HEK293 (cell line): ENCODE data around the gene TGFBRAP1.

Experiments used
- CTCF ChIP-seq: fragments of 450-650 bp; formaldehyde crosslinking; IDR thresholded peaks from 2 replicates; pipeline ENCODE4 v1.5.1; 2016; ENCODE audit warnings: missing biosample characterization, missing genetic modification characterization
- GLIS2 ChIP-seq: fragments of 450-650 bp; formaldehyde crosslinking; IDR thresholded peaks from 2 replicates; pipeline ENCODE4 v1.5.1; 2016; ENCODE audit warnings: missing biosample characterization, missing genetic modification characterization
- HOXA7 ChIP-seq: sonication (generic); formaldehyde crosslinking; IDR thresholded peaks from 2 replicates; pipeline ENCODE4 v1.8.1; 2022; ENCODE audit warnings: missing genetic modification reagents, borderline replicate concordance
- MYNN ChIP-seq: fragments of 450-650 bp; formaldehyde crosslinking; IDR thresholded peaks from 2 replicates; pipeline ENCODE4 v1.5.1; 2016; ENCODE audit warnings: missing biosample characterization, missing genetic modification characterization, borderline replicate concordance
- PBX3 ChIP-seq: sonication (generic); formaldehyde crosslinking; IDR thresholded peaks from 2 replicates; pipeline ENCODE4 v1.8.1; 2022; ENCODE audit warnings: mild to moderate bottlenecking, moderate library complexity, missing genetic modification reagents
- YY1 ChIP-seq: fragments of 450-650 bp; formaldehyde crosslinking; IDR thresholded peaks from 2 replicates; pipeline ENCODE4 v1.5.1; 2018; ENCODE audit warnings: missing biosample characterization, missing genetic modification characterization
- ZFP3 ChIP-seq: fragments of 450-650 bp; formaldehyde crosslinking; IDR thresholded peaks from 2 replicates; pipeline ENCODE4 v1.5.1; 2016; ENCODE audit warnings: low read depth, missing biosample characterization, missing genetic modification characterization
- ZNF274 ChIP-seq, 2 experiments: fragments of 200-500 bp in 1 of 2; fragments of 450-650 bp in 1 of 2; sonication (Bioruptor generic) in 1 of 2; formaldehyde crosslinking in 1 of 2; IDR thresholded peaks; 2 replicates each; pipeline versions ENCODE4 v1.5.1 to v1.6.1; 2014 to 2016; ENCODE audit warnings: borderline replicate concordance in 1 of 2, inconsistent platforms in 1 of 2, low read length in 1 of 2, missing biosample characterization in 1 of 2, missing genetic modification characterization in 1 of 2
- ZNF292 ChIP-seq: fragments of 450-650 bp; formaldehyde crosslinking; IDR thresholded peaks from 2 replicates; pipeline ENCODE4 v1.5.1; 2016; ENCODE audit warnings: low read depth, missing biosample characterization, missing genetic modification characterization, borderline replicate concordance
- ZNF311 ChIP-seq: fragments of 450-650 bp; formaldehyde crosslinking; IDR thresholded peaks from 2 replicates; pipeline ENCODE4 v1.5.1; 2017; ENCODE audit warnings: missing biosample characterization, missing genetic modification characterization, borderline replicate concordance
- ZNF37A ChIP-seq: fragments of 450-650 bp; IDR thresholded peaks from 2 replicates; pipeline ENCODE4 v1.5.1; 2018; ENCODE audit warnings: missing biosample characterization, missing genetic modification characterization
- ZNF629 ChIP-seq: fragments of 450-650 bp; formaldehyde crosslinking; IDR thresholded peaks from 2 replicates; pipeline ENCODE4 v1.5.1; 2017; ENCODE audit warnings: missing biosample characterization, missing genetic modification characterization
- ZNF785 ChIP-seq: fragments of 450-650 bp; formaldehyde crosslinking; IDR thresholded peaks from 2 replicates; pipeline ENCODE4 v1.5.1; 2016; ENCODE audit warnings: missing biosample characterization, missing genetic modification characterization
- TF ChIP-seq, protein P1 (sequence below): fragments of 450-650 bp; formaldehyde crosslinking; IDR thresholded peaks from 2 replicates; pipeline ENCODE4 v1.5.1; 2016; ENCODE audit warnings: missing biosample characterization, missing genetic modification characterization

DNA sequence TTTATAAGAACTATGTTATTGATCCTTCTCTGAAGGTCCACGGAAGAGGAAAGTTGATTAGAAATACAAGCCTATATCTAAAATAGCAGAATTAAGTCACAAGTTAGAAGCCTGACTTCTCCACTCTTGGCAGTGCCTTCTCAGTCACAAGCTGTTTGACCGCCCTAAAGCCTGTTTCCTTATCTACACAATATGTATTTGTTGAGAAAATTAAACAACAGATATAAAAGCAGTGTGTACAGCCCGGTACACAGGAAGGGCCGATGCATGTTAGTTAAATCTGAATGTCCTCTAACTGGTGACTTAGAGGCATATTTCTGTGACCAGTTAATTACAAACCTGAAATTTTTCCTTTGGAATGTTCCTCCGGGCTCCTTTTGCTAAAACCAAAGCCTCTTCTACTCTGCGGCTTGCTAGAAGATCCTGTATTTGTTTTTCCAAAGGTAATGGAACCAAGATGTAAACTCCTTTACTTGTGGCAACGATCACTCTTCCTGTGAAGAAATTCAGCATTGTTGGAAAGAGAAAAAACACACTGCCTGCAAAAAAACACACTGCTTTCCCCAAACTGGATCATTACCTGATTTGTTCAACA, 33.4 kb downstream of the TGFBRAP1 start:
- TF ChIP-seq, protein P1, sequence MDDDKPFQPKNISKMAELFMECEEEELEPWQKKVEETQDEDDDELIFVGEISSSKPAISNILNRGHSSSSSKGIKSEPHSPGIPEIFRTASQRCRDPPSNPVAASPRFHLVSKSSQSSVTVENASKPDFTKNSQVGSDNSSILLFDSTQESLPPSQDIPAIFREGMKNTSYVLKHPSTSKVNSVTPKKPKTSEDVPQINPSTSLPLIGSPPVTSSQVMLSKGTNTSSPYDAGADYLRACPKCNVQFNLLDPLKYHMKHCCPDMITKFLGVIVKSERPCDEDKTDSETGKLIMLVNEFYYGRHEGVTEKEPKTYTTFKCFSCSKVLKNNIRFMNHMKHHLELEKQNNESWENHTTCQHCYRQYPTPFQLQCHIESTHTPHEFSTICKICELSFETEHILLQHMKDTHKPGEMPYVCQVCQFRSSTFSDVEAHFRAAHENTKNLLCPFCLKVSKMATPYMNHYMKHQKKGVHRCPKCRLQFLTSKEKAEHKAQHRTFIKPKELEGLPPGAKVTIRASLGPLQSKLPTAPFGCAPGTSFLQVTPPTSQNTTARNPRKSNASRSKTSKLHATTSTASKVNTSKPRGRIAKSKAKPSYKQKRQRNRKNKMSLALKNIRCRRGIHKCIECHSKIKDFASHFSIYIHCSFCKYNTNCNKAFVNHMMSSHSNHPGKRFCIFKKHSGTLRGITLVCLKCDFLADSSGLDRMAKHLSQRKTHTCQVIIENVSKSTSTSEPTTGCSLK (tag by site-specific recombination) = no peak
- no peak for TF ChIP-seq ZNF292 (tag by site-specific recombination)
- TF ChIP-seq YY1 (tag by site-specific recombination) = no peak
- no peak for TF ChIP-seq ZNF785 (tag by site-specific recombination)
- no peak for TF ChIP-seq CTCF (tag by site-specific recombination)
- no peak for TF ChIP-seq ZNF311
- no peak for TF ChIP-seq HOXA7 (CRISPR knock-in tag)
- TF ChIP-seq ZNF629 = no peak
- no peak for TF ChIP-seq PBX3 (CRISPR knock-in tag)
- TF ChIP-seq ZFP3 (tag by site-specific recombination) = no peak
- no peak for TF ChIP-seq ZNF274 (IDR thresholded peaks at IDR 0.05; ENCODE audit: low read length)
- TF ChIP-seq ZNF274 (tag by site-specific recombination; IDR thresholded peaks at IDR 0.05; ENCODE audit: borderline replicate concordance) = no peak
- no peak for TF ChIP-seq ZNF37A (tag by site-specific recombination)
- no peak for TF ChIP-seq GLIS2 (tag by site-specific recombination)
- no peak for TF ChIP-seq MYNN
